Activated naive CD4-positive, alpha-beta T cell treated with anti-CD3 and anti-CD28 coated beads, Interleukin-2, amount 50 U/mL, for 24 hours (primary cell): ENCODE results near the gene ZNF366.

Experiments used
- H3K27ac Mint-ChIP-seq: one replicate; pipeline ENCODE4 v1.8.0; 2021; ENCODE audit warnings: mild to moderate bottlenecking, mixed read lengths
- H3K27me3 Mint-ChIP-seq: one replicate; pipeline ENCODE4 v1.8.0; 2021; ENCODE audit warnings: mixed read lengths
- H3K36me3 Mint-ChIP-seq: one replicate; pipeline ENCODE4 v1.8.0; 2021; ENCODE audit warnings: mixed read lengths
- H3K4me1 Mint-ChIP-seq: one replicate; pipeline ENCODE4 v1.8.0; 2021; ENCODE audit warnings: mixed read lengths
- H3K4me3 Mint-ChIP-seq: one replicate; pipeline ENCODE4 v1.8.0; 2021; ENCODE audit warnings: mild to moderate bottlenecking, mixed read lengths
- H3K9me3 Mint-ChIP-seq: one replicate; pipeline ENCODE4 v1.8.0; 2021; ENCODE audit warnings: mixed read lengths

ZNF366 gene

GRCh38 chr5:72453246-72453775 lies 53.9 kb downstream of the ZNF366 start:
- H3K36me3 Mint-ChIP-seq: no peaks in the 10 kb centered on the region
- H3K9me3 Mint-ChIP-seq: no peaks in the 10 kb centered on the region
- H3K4me1 Mint-ChIP-seq: no peaks in the 10 kb centered on the region
- H3K27ac Mint-ChIP-seq: no peak overlapping the region
- no peak overlapping the region for H3K4me3 Mint-ChIP-seq
- peaks cover 4% of the 10 kb centered on the region for H3K27me3 Mint-ChIP-seq

GRCh38 chr5:72452515-72453245 lies 54.5 kb downstream of the ZNF366 start:
- H3K27ac Mint-ChIP-seq: no peak overlapping the region
- H3K4me1 Mint-ChIP-seq: no peaks in the 10 kb centered on the region
- peaks cover 6% of the 10 kb centered on the region for H3K27me3 Mint-ChIP-seq
- no peaks in the 10 kb centered on the region for H3K36me3 Mint-ChIP-seq
- no peaks in the 10 kb centered on the region for H3K9me3 Mint-ChIP-seq
- H3K4me3 Mint-ChIP-seq: no peak overlapping the region

GRCh38 chr5:72451741-72452505 lies 55.3 kb downstream of the ZNF366 start:
- Mint-ChIP-seq H3K4me1 (no peaks in the 10 kb centered on the region), H3K4me3 (no peak overlapping the region), H3K36me3 (no peaks in the 10 kb centered on the region), H3K9me3 (no peaks in the 10 kb centered on the region), H3K27me3 (peaks cover 6% of the 10 kb centered on the region), H3K27ac (no peak overlapping the region)

- Mint-ChIP-seq H3K9me3 (no peaks in the 10 kb centered on the region), H3K36me3 (no peaks in the 10 kb centered on the region), H3K27me3 (peaks cover 6% of the 10 kb centered on the region), H3K4me3 (no peak overlapping the region), H3K4me1 (no peaks in the 10 kb centered on the region), H3K27ac (no peak overlapping the region)
Observed at GRCh38 chr5:72448368-72448767, 58.8 kb downstream of the ZNF366 start.

GRCh38 chr5:72447751-72448150 lies 59.5 kb downstream of the ZNF366 start:
- H3K9me3 Mint-ChIP-seq: no peaks in the 10 kb centered on the region
- no peaks in the 10 kb centered on the region for H3K36me3 Mint-ChIP-seq
- H3K27me3 Mint-ChIP-seq: peaks cover 6% of the 10 kb centered on the region
- no peak overlapping the region for H3K27ac Mint-ChIP-seq
- no peaks in the 10 kb centered on the region for H3K4me1 Mint-ChIP-seq
- no peak overlapping the region for H3K4me3 Mint-ChIP-seq

- Mint-ChIP-seq H3K4me1 (no peaks in the 10 kb centered on the region), H3K9me3 (no peaks in the 10 kb centered on the region), H3K36me3 (no peaks in the 10 kb centered on the region), H3K27me3 (peaks cover 5% of the 10 kb centered on the region), H3K27ac (no peak overlapping the region), H3K4me3 (no peak overlapping the region)
Observed at GRCh38 chr5:72445969-72446368, 61.2 kb downstream of the ZNF366 start.

GRCh38 chr5:72443883-72444282 lies 63.3 kb downstream of the ZNF366 start:
- Mint-ChIP-seq H3K27me3 (peaks cover 7% of the 10 kb centered on the region), H3K9me3 (no peaks in the 10 kb centered on the region), H3K4me1 (no peaks in the 10 kb centered on the region)

GRCh38 chr5:72441862-72442540 lies 65.2 kb downstream of the ZNF366 start:
- Mint-ChIP-seq H3K4me3 (no peak overlapping the region), H3K9me3 (no peaks in the 10 kb centered on the region), H3K4me1 (no peaks in the 10 kb centered on the region), H3K36me3 (no peaks in the 10 kb centered on the region), H3K27me3 (peaks cover 5% of the 10 kb centered on the region), H3K27ac (no peak overlapping the region)

More at GRCh38 chr5:72443883-72444282, 63.3 kb downstream of the ZNF366 start:
- H3K27ac Mint-ChIP-seq: no peak overlapping the region
- no peak overlapping the region for H3K4me3 Mint-ChIP-seq
- H3K36me3 Mint-ChIP-seq: no peaks in the 10 kb centered on the region

GRCh38 chr5:72441094-72441723 lies 66.0 kb downstream of the ZNF366 start:
- Mint-ChIP-seq H3K36me3 (no peaks in the 10 kb centered on the region), H3K4me3 (no peak overlapping the region), H3K4me1 (no peaks in the 10 kb centered on the region), H3K27me3 (peaks cover 5% of the 10 kb centered on the region), H3K9me3 (no peaks in the 10 kb centered on the region), H3K27ac (no peak overlapping the region)

- peaks cover 8% of the 10 kb centered on the region for H3K27me3 Mint-ChIP-seq
- no peak overlapping the region for H3K4me3 Mint-ChIP-seq
- H3K4me1 Mint-ChIP-seq: no peaks in the 10 kb centered on the region
- no peak overlapping the region for H3K27ac Mint-ChIP-seq
- no peaks in the 10 kb centered on the region for H3K36me3 Mint-ChIP-seq
- no peaks in the 10 kb centered on the region for H3K9me3 Mint-ChIP-seq
Observed at GRCh38 chr5:72440207-72440638, 67.0 kb downstream of the ZNF366 start.

- no peak overlapping the region for H3K27ac Mint-ChIP-seq
- H3K36me3 Mint-ChIP-seq: no peaks in the 10 kb centered on the region
- no peak overlapping the region for H3K4me3 Mint-ChIP-seq
- H3K27me3 Mint-ChIP-seq: peaks cover 11% of the 10 kb centered on the region
- no peaks in the 10 kb centered on the region for H3K4me1 Mint-ChIP-seq
- H3K9me3 Mint-ChIP-seq: no peaks in the 10 kb centered on the region
Observed at GRCh38 chr5:72439192-72439591, 68.0 kb downstream of the ZNF366 start.

GRCh38 chr5:72438141-72438540 lies 69.1 kb downstream of the ZNF366 start:
- Mint-ChIP-seq H3K27ac (no peak overlapping the region), H3K9me3 (no peaks in the 10 kb centered on the region), H3K36me3 (no peaks in the 10 kb centered on the region), H3K4me1 (no peaks in the 10 kb centered on the region), H3K27me3 (peaks cover 11% of the 10 kb centered on the region), H3K4me3 (no peak overlapping the region)

GRCh38 chr5:72436796-72437471 lies 70.3 kb downstream of the ZNF366 start:
- Mint-ChIP-seq H3K9me3 (no peaks in the 10 kb centered on the region), H3K4me3 (no peak overlapping the region), H3K27me3 (peaks cover 11% of the 10 kb centered on the region), H3K27ac (no peak overlapping the region), H3K36me3 (no peaks in the 10 kb centered on the region), H3K4me1 (no peaks in the 10 kb centered on the region)

GRCh38 chr5:72434781-72435437 lies 72.3 kb downstream of the ZNF366 start:
- Mint-ChIP-seq H3K27ac (no peak overlapping the region), H3K36me3 (no peaks in the 10 kb centered on the region), H3K4me3 (no peak overlapping the region), H3K9me3 (no peaks in the 10 kb centered on the region), H3K27me3 (peaks cover 8% of the 10 kb centered on the region), H3K4me1 (no peaks in the 10 kb centered on the region)
